Lower lobe of right lung (tissue), 2 donors: ENCODE data around the gene S100A2. TPM values are rescaled to one million over a fixed set of nuclear protein-coding genes. Genes with fewer than 3 reads are reported as not detected.
"Not testable (repeated sequence)": the region's sequence is repeated elsewhere in the genome, so short reads cannot be mapped to it uniquely, and the experiment has no call there.

Experiments
- ATAC-seq, 2 donors: fragments of 200-7000 bp; cut with Tn5 transposase; one replicate each; pipeline ENCODE4 v1.9.1; 2020 to 2022; ENCODE audit warnings: mild to moderate bottlenecking in 2 of 2, moderate library complexity in 2 of 2
- DNase-seq: peaks from one replicate; pipeline ENCODE4 v3.0.0-alpha.2; 2020
- H3K27ac ChIP-seq: fragments of 200-600 bp; one replicate; pipeline ENCODE4 v1.8.0; 2022
- H3K27me3 ChIP-seq: fragments of 200-600 bp; one replicate; pipeline ENCODE4 v1.8.0; 2022; ENCODE audit warnings: low read depth
- H3K36me3 ChIP-seq: fragments of 200-600 bp; one replicate; pipeline ENCODE4 v1.8.0; 2022; ENCODE audit warnings: mild to moderate bottlenecking
- H3K4me1 ChIP-seq: fragments of 200-600 bp; one replicate; pipeline ENCODE4 v1.8.0; 2022
- H3K4me3 ChIP-seq: fragments of 200-600 bp; one replicate; pipeline ENCODE4 v1.8.0; 2022; ENCODE audit warnings: mild to moderate bottlenecking
- H3K9me3 ChIP-seq: fragments of 200-600 bp; one replicate; pipeline ENCODE4 v1.8.0; 2022
- CTCF ChIP-seq: fragments of 200-600 bp; IDR thresholded peaks from one replicate; pipeline ENCODE4 v1.8.0; 2022; ENCODE audit warnings: antibody characterized with exemption, mild to moderate bottlenecking
- intact Hi-C: fragments of 100-400 bp; cut with DNase I; formaldehyde crosslinking; loops from one replicate; pipeline ENCODE4 v1.11.0; 2022
- total RNA-seq: library from RNA; stranded (reverse); fragmentation: NEBNext Ultra II Directional; extraction: Animal tissue kit (Norgen Biotek cat#: 25700); gene quantifications from one replicate; pipeline ENCODE4 v1.2.1, GENCODE V29; 2021
- donor health status: DM: no; HTN: yes; CAD: no; lungs with severe emphysema.

S100A2 gene
- total RNA-seq, 1 donor from 2014 or later: 3.8 TPM

DNA sequence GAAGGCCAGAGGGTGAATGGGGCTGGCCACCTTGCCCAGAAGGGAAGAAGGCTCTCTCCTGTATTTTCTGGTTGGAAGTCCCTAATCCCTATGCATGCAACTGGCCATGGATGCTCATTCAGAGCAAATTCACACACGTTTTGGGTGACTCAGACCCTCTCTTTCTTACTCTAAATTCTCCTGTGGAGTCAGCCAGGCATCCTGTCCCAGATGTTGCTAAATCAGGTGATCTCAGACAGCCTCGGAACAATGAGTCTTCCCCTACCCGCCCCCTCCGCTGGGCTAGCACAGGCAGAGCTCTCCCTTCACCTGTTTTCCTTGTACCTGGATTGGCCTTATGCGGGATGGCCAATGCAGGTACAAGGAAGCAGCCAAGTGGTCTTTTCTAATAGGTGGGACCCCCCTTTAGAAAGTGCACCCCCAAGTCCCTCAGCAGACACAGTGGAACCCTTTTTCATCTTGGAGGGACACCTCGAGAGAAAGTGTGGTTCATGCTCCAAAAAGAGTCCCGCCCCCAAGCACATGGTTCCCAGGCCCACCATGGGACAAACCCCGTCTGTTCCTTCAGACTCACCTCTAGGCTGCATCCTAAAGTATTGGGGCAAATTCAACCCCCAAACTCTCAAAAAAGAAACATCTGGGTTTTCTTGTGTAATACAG lies 38.5 kb downstream of the S100A2 start:
- DNase-seq: no peak
- intact Hi-C loops: no loop called here
- peaks cover 5% of the 10 kb centered on the region for H3K36me3 ChIP-seq
- peaks cover 17% of the 10 kb centered on the region for H3K4me1 ChIP-seq
- no peak overlapping the region for H3K4me3 ChIP-seq
- H3K27ac ChIP-seq: no peak overlapping the region
- TF ChIP-seq CTCF: no peak
- no peaks in the 10 kb centered on the region for H3K9me3 ChIP-seq
- no peak for ATAC-seq
- no peaks in the 10 kb centered on the region for H3K27me3 ChIP-seq

DNA sequence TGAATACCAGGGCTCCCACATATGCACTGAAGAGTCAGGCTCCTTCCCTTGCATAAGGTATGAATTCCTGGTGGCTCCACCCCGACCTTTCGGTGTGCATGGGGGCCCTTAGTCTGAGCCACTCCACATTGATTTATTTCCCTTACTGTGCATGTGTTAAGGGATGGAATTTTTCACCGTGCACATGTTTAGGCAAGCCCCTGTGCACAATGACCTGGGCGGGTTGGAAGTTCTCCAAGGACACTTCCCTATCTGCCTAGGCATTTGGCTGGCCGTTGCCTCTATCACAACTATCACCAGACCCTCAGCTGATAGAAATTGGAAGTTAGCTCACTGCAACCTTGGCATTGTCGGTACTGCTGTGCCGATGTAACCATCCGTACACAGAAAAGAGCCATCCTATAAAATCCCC lies 39.5 kb downstream of the S100A2 start:
- H3K36me3 ChIP-seq: peaks cover 5% of the 10 kb centered on the region
- H3K27ac ChIP-seq: no peak overlapping the region
- intact Hi-C loops: no loop called here
- TF ChIP-seq CTCF: no peak
- H3K9me3 ChIP-seq: no peaks in the 10 kb centered on the region
- DNase-seq (no peak), ATAC-seq (peak; percentile 11 to 31)
- H3K4me3 ChIP-seq: no peak overlapping the region
- H3K4me1 ChIP-seq: peaks cover 13% of the 10 kb centered on the region
- H3K27me3 ChIP-seq: no peaks in the 10 kb centered on the region

DNA sequence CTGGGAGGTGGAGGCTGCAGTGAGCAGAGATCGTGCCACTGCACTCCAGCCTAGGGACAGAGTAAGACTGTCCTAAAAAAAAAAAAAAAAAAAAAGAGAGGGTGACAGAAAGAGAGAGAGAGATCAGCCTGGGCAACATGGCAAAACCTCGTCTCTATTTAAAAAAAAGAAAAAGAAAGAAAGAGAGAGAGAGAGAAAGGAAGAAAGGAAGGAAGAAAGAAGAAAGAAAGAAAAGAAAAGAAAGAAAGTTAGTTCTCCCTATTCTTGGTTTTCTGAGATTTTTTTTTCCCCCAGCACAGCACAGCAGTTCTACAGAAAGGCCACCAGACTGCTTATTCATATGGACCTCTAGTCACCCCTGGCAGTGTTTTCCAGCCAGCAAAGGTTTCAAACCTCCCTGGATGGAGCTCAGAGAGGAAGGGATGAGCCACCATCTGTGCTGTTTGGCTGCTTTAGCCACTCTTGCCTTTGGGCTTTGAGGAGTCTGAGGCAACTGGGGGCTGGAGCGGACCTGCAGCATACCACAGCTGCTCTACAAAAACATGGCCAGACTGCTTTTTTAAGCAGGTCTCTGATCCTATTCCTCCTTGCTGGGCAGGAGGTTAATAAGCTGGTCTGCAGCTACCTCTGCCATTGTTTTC lies 40.4 kb downstream of the S100A2 start:
- DNase-seq (no peak), ATAC-seq (peak in 1 of 2 donors; percentile 41)
- Histone ChIP-seq H3K27ac (no peak overlapping the region), H3K9me3 (no peaks in the 10 kb centered on the region), H3K27me3 (no peaks in the 10 kb centered on the region), H3K4me3 (no peak overlapping the region), H3K4me1 (peaks cover 13% of the 10 kb centered on the region), H3K36me3 (peaks cover 5% of the 10 kb centered on the region)
- intact Hi-C loops: no loop called here
- no peak for TF ChIP-seq CTCF

DNA sequence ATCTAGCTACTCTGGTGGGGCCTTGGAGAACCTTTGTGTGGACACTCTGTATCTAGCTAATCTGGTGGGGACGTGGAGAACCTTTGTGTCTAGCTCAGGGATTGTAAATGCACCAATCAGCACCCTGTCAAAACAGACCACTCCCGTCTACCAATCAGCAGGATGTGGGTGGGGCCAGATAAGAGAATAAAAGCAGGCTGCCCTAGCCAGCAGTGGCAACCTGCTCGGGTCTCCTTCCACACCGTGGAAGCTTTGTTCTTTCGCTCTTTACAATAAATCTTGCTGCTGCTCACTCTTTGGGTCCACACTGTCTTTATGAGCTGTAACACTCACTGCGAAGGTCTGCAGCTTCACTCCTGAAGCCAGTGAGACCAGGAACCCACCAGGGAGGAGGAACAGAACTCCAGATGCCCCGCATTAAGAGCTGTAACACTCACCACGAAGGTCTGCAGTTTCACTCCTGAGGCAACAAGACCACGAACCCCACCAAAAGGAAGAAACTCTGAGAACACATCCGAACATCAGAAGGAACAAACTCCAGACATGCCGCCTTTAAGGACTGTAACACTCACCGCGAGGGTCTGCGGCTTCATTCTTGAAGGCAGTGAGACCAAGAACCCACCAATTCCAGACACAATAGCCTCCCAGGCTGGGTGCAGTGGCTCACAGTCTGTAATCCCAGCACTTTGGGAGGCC lies 43.1 kb downstream of the S100A2 start:
- ATAC-seq, H3K36me3 ChIP-seq, H3K27me3 ChIP-seq, DNase-seq, H3K9me3 ChIP-seq, H3K4me3 ChIP-seq, intact Hi-C loops, H3K27ac ChIP-seq: not testable (repeated sequence)
- H3K4me1 ChIP-seq: peaks cover 18% of the 10 kb centered on the region

DNA sequence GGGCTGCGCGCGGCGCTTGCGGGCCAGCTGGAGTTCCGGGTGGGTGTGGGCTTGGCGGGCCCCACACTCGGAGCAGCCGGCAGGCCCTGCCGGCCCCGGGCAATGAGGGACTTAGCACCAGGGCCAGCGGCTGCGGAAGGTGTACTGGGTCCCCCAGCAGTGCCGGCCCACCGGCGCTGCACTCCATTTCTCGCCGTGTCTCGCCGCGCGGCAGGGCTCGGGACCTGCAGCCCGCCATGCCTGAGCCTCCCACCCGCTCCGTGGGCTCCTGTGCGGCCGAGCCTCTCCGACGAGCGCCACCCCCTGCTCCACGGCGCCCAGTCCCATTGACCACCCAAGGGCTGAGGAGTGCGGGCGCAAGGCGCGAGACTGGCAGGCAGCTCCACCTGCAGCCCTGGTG lies 43.8 kb downstream of the S100A2 start:
- intact Hi-C loops, H3K4me3 ChIP-seq, DNase-seq, H3K9me3 ChIP-seq, ATAC-seq, H3K27ac ChIP-seq, H3K27me3 ChIP-seq, H3K36me3 ChIP-seq: not testable (repeated sequence)
- H3K4me1 ChIP-seq: peaks cover 18% of the 10 kb centered on the region

DNA sequence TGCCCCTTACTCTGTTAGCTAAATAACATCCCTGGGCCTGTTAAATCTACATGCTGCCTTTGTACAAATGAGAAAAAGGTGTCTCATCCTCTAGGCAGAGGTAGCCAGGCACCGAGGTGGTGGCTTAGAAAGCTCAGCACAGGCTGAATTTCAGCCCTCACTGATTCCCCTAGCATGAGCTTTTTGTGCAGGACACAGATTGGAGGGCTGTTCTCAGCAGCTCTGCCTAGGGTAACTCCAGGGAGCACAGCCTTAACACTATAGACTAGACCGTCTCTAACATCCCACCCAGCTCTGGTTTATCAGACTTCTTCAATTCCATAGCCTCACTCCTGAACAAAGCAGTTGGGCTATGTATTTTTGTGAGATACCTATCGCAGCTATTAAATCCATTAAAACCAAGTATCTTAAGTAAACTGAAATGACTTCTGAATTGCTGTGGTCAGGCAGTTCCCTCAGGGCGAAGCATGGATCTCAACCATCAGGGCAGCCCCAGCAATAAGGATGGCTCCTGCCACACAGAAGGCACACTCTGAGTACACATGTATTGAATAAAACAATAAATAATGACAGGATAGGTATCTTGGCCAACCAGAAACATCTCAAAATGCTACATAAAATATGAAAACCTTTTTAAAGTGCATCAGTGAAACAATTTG lies 44.7 kb downstream of the S100A2 start:
- Histone ChIP-seq H3K27me3 (no peaks in the 10 kb centered on the region), H3K4me1 (peaks cover 16% of the 10 kb centered on the region), H3K27ac (no peak overlapping the region), H3K36me3 (no peaks in the 10 kb centered on the region), H3K9me3 (no peaks in the 10 kb centered on the region), H3K4me3 (no peak overlapping the region)
- intact Hi-C loops: no loop called here
- DNase-seq (no peak), ATAC-seq (no peak)
- no peak for TF ChIP-seq CTCF

DNA sequence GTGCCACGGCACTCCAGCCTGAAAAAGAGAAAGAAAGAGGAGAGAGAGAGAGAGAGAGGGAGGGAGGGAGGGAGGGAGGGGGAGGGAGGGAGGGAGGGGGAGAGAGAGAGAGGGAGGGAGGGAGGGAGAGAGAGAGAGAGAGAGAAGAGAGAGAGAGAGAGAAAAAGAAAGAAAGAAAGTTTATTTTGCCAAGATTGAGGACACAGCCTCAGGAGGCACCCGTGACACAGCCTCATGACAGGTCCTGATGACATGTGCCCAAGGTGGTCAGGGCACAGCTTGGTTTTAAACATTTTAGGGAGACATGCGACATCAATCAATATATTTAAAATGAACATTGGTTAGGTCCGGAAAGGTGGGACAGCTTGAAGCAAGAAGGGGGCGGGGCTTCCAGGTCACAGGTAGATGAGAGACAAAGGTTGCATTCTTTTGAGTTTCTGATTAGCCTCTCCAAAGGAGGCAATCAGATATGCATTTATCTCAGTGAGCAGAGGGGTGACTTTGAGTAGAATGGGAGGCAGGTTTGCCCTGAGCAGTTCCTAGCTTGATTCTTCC lies 45.4 kb downstream of the S100A2 start:
- intact Hi-C loops, H3K27ac ChIP-seq, H3K27me3 ChIP-seq, H3K36me3 ChIP-seq, ATAC-seq, H3K4me3 ChIP-seq, H3K9me3 ChIP-seq, DNase-seq: not testable (repeated sequence)
- peaks cover 17% of the 10 kb centered on the region for H3K4me1 ChIP-seq
